Type B pancreatic cell (in vitro differentiated cells): ENCODE results near the gene ABHD18. TPM values are rescaled to one million over a fixed set of nuclear protein-coding genes. Genes with fewer than 3 reads are reported as not detected.
"Not testable (repeated sequence)": the region's sequence is repeated elsewhere in the genome, so short reads cannot be mapped to it uniquely, and the experiment has no call there.

ENCODE experiments used
- DNase-seq: peaks from one replicate; pipeline ENCODE4 v3.0.0; 2021; ENCODE audit warnings: mixed read lengths; ENCODE audit not compliant: unreplicated experiment; ENCODE audit errors: extremely low spot score
- H3K27ac Mint-ChIP-seq: 2 replicates; pipeline ENCODE4 v1.8.0; 2021; ENCODE audit warnings: mild to moderate bottlenecking, mixed read lengths
- H3K27me3 Mint-ChIP-seq: 2 replicates; pipeline ENCODE4 v1.8.0; 2021; ENCODE audit warnings: mixed read lengths
- H3K36me3 Mint-ChIP-seq: 2 replicates; pipeline ENCODE4 v1.8.0; 2021; ENCODE audit warnings: mixed read lengths
- H3K4me1 Mint-ChIP-seq: one replicate; pipeline ENCODE4 v1.8.0; 2021; ENCODE audit warnings: mixed read lengths; ENCODE audit not compliant: unreplicated experiment
- H3K4me3 Mint-ChIP-seq: 2 replicates; pipeline ENCODE4 v1.8.0; 2021; ENCODE audit warnings: mild to moderate bottlenecking, mixed read lengths
- H3K9me3 Mint-ChIP-seq: 2 replicates; pipeline ENCODE4 v1.8.0; 2021; ENCODE audit warnings: mixed read lengths
- total RNA-seq: library from RNA; stranded (reverse); gene quantifications from 2 replicates; pipeline ENCODE4 v1.2.1, GENCODE V29; 2021; ENCODE audit warnings: low replicate concordance
- TF ChIP-seq, protein P1 (sequence below): fragments of 200-600 bp; sonication (generic); conservative IDR thresholded peaks from 2 replicates; pipeline ENCODE4 v1.5.0; 2021; ENCODE audit warnings: antibody characterized with exemption, mild to moderate bottlenecking

ABHD18 gene
- total RNA-seq, 1 donor from 2014 or later = 13.1 TPM

DNA sequence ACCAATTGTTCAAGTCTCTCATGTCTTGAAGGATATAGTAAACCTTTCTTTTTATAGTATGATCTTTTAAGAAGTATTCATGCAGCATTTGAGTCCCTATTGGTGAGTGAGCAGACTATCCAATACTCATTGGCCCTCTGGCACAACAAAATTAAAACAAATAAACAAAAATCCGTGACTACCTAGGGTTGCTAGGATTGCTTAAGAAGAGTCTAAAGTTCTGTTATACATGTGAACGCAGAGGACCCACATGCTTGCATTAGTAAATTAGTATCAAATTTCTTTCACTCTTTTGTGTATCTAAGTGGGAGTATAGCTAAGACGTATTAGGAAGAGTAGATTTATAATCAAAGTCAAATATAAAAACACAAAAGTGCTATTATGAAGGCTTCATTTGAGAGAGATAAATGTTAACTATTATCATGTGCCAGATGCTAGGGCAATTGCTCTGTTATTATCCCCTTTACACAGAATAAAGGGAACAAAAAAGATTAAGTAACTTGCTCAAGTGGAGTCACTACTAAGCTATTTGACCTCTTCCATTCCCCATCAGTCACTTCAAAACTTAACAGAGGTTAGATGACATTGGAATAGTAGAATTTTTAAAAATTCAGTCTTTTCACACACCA lies 66.7 kb downstream of the ABHD18 start:
- H3K9me3 Mint-ChIP-seq = no peaks in the 10 kb centered on the region
- no peak overlapping the region for H3K4me3 Mint-ChIP-seq
- H3K27ac Mint-ChIP-seq = no peak overlapping the region
- TF ChIP-seq, protein P1, sequence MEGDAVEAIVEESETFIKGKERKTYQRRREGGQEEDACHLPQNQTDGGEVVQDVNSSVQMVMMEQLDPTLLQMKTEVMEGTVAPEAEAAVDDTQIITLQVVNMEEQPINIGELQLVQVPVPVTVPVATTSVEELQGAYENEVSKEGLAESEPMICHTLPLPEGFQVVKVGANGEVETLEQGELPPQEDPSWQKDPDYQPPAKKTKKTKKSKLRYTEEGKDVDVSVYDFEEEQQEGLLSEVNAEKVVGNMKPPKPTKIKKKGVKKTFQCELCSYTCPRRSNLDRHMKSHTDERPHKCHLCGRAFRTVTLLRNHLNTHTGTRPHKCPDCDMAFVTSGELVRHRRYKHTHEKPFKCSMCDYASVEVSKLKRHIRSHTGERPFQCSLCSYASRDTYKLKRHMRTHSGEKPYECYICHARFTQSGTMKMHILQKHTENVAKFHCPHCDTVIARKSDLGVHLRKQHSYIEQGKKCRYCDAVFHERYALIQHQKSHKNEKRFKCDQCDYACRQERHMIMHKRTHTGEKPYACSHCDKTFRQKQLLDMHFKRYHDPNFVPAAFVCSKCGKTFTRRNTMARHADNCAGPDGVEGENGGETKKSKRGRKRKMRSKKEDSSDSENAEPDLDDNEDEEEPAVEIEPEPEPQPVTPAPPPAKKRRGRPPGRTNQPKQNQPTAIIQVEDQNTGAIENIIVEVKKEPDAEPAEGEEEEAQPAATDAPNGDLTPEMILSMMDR = no peak
- no peak for DNase-seq
- H3K36me3 Mint-ChIP-seq = peaks cover 15% of the 10 kb centered on the region
- no peaks in the 10 kb centered on the region for H3K27me3 Mint-ChIP-seq
- H3K4me1 Mint-ChIP-seq = peaks cover 7% of the 10 kb centered on the region

DNA sequence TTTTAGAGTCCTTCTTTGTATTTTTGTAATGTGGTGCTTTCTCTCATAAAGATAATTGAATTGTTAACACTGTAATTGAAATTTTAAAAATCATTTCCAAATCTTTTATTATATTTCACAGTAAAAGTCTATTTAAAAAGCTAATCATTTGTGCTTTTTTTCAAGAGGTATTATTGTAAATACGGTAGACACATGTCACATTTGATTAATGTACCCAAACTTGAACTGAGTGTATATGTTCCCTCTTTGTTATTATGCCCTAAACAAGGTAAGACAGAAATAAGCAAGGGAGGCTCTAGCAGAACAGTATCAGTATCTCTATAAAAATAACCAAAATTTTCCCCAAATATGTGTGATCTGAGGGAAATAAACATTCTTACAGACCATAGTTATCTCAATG lies 74.4 kb downstream of the ABHD18 start:
- no peak for DNase-seq
- H3K9me3 Mint-ChIP-seq = no peaks in the 10 kb centered on the region
- H3K27ac Mint-ChIP-seq = no peak overlapping the region
- H3K4me1 Mint-ChIP-seq = no peaks in the 10 kb centered on the region
- H3K4me3 Mint-ChIP-seq = no peak overlapping the region
- TF ChIP-seq, protein P1 = no peak
- no peaks in the 10 kb centered on the region for H3K36me3 Mint-ChIP-seq
- no peaks in the 10 kb centered on the region for H3K27me3 Mint-ChIP-seq

DNA sequence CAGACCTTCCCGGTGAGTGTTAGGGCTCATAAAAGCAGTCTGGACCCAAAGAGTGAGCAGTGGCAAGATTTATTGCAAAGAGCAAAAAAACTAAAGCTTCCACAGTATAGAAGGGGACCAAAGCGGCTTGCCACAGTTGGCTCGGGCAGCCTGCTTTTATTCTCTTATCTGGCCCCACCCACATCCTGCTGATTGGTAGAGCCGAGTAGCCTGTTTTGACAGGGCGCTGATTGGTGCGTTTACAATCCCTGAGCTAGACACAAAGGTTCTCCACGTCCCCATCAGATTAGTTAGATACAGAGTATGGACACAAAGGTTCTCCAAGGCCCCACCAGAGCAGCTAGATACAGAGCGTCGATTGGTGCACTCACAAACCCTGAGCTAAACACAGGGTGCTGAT lies 81.8 kb downstream of the ABHD18 start:
- not testable (repeated sequence) for H3K9me3 Mint-ChIP-seq

DNA sequence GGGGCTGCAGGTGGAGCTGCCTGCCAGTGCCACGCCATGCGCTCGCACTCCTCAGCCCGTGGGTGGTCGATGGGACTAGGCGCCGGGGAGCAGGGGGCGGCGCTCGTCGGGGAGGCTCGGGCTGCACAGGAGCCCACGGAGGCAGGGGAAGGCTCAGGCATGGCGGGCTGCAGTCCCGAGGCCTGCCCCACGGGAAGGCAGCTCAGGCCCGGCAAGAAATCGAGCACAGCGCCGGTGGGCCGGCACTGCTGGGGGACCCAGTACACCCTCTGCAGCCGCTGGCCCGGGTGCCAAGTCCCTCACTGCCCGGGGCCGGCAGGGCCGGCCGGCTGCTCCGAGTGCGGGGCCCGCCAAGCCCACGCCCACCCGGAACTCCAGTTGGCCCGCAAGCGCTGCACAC lies 82.3 kb downstream of the ABHD18 start:
- not testable (repeated sequence) for H3K4me1 Mint-ChIP-seq, H3K27ac Mint-ChIP-seq, H3K36me3 Mint-ChIP-seq, H3K9me3 Mint-ChIP-seq, DNase-seq, H3K27me3 Mint-ChIP-seq, H3K4me3 Mint-ChIP-seq

More for the DNA sequence above, 81.8 kb downstream of the ABHD18 start:
- not testable (repeated sequence) for H3K4me3 Mint-ChIP-seq, H3K27me3 Mint-ChIP-seq, H3K36me3 Mint-ChIP-seq, DNase-seq, H3K27ac Mint-ChIP-seq, H3K4me1 Mint-ChIP-seq

DNA sequence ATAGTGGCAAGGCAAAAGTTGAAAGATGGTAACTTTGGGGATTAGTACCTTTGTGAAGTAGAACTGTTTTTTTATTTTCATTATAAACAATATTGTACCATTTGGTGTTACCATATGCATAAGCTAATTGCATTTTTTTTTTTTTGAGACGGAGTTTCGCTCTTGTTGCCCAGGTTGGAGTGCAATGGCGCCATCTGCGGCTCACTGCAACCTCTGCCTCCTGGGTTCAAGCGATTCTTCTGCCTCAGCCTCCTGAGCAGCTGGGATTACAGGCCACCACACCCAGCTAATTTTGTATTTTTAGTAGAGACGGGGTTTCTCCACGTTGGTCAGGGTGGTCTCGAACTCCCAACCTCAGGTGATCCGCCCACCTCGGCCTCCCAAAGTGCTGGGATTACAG lies 86.0 kb downstream of the ABHD18 start:
- not testable (repeated sequence) for H3K36me3 Mint-ChIP-seq, H3K27me3 Mint-ChIP-seq, H3K4me1 Mint-ChIP-seq, H3K4me3 Mint-ChIP-seq, H3K27ac Mint-ChIP-seq, DNase-seq, H3K9me3 Mint-ChIP-seq
- TF ChIP-seq, protein P1 = peak; percentile 45

DNA sequence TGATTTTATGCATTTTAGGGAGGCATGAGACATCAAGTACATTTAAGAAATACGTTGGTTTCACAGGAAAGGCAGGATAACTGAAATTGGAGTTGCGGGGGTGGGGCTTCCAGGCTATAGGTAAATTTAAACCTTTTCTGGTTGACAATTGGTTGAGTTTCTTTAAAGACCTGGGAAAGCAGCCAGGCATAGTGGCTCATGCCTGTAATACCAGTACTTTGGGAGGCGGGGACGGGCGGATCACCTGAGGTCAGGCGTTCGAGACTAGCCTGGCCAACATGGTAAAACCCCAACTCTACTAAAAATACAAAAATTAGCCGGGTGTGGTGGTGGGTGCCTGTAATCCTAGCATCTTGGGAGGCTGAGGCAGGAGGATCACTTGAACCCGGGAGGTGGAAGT lies 89.7 kb downstream of the ABHD18 start:
- not testable (repeated sequence) for H3K27ac Mint-ChIP-seq, H3K9me3 Mint-ChIP-seq, H3K4me3 Mint-ChIP-seq, H3K27me3 Mint-ChIP-seq, H3K4me1 Mint-ChIP-seq, DNase-seq, H3K36me3 Mint-ChIP-seq

DNA sequence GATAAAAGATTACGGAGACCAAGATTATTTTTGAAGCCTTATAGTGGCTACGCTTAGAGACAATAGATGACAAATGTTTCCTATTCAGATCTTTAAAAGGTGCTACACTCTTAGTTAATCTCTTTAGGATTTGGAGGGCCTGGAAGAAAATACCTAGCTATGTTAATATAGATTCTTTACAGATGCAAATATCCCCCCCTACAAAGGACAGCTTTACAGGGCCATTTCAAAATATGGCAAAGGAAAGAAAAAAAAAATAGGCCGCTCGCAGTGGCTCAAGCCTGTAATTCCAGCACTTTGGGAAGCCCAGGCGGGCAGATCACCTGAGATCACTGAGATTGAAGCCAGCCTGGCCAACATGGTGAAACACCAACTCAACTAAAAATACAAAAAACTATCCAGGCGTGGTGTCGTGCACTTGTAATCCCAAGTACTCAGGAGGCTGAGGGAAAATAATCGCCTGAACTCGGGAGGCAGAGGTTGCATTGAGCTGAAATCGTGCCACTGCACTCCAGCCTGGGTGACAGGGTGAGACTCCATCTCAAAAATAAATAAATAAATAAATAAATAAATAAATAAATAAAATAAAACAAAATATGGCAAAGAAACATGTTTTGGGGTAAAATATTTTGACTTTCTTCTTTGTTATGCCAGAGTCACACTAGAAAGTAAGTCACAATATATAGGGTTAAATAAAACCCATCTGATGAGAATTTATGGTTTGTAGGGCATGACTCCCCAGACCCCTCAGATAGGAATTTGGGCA lies 90.4 kb downstream of the ABHD18 start:
- H3K9me3 Mint-ChIP-seq, H3K4me1 Mint-ChIP-seq, H3K4me3 Mint-ChIP-seq, H3K27ac Mint-ChIP-seq, H3K36me3 Mint-ChIP-seq, H3K27me3 Mint-ChIP-seq, DNase-seq: not testable (repeated sequence)
